Gastrocnemius medialis (tissue), 4 donors: ENCODE results near the gene PARP1. TPM values are rescaled to one million over a fixed set of nuclear protein-coding genes. Genes with fewer than 3 reads are reported as not detected.

ENCODE experiments used
- ATAC-seq, 2 donors: fragments of 150-250 bp; one replicate each; pipeline ENCODE4 v1.9.1; 2016
- DNase-seq, 2 donors: peaks; one replicate each; pipeline ENCODE4 v3.0.0-alpha.2; 2019
- H3K27ac ChIP-seq, 4 donors: fragments of 200-600 bp; sonication (generic); 1 replicate in 1 of 4; 2 replicates in 3 of 4; pipeline ENCODE4 v1.5.1; 2016 to 2018; ENCODE audit warnings: mild to moderate bottlenecking in 2 of 4, moderate library complexity in 1 of 4
- H3K27me3 ChIP-seq, 3 donors: fragments of 200-600 bp; sonication (generic) in 2 of 3; 1 replicate in 1 of 3; 2 replicates in 2 of 3; pipeline versions ENCODE4 v1.5.1 to v1.6.0; 2016 to 2019; ENCODE audit warnings: mild to moderate bottlenecking in 1 of 3, moderate library complexity in 1 of 3
- H3K36me3 ChIP-seq, 2 donors: fragments of 200-600 bp; sonication (generic) in 1 of 2; one replicate each; pipeline ENCODE4 v1.5.1; 2017 to 2018
- H3K4me1 ChIP-seq, 2 donors: fragments of 200-600 bp; sonication (generic) in 1 of 2; one replicate each; pipeline ENCODE4 v1.5.1; 2016 to 2017; ENCODE audit warnings: mild to moderate bottlenecking in 2 of 2
- H3K4me3 ChIP-seq, 4 donors: fragments of 200-600 bp; sonication (generic) in 3 of 4; 1 replicate in 1 of 4; 2 replicates in 3 of 4; pipeline ENCODE4 v1.5.1; 2016 to 2019; ENCODE audit warnings: mild to moderate bottlenecking in 2 of 4
- H3K9me3 ChIP-seq, 3 donors: fragments of 200-600 bp; sonication (generic) in 2 of 3; 1 replicate in 1 of 3; 2 replicates in 2 of 3; pipeline ENCODE4 v1.5.1; 2016 to 2019
- CTCF ChIP-seq, 5 experiments: fragments of 450-650 bp in 3 of 5; fragments of 200-600 bp in 2 of 5; sonication (generic) in 2 of 5; IDR thresholded peaks in 4 of 5; conservative IDR thresholded peaks in 1 of 5; 1 replicate in 4 of 5; 2 replicates in 1 of 5; pipeline ENCODE4 v1.5.1; 2016 to 2019; ENCODE audit warnings: antibody characterized with exemption in 5 of 5, mild to moderate bottlenecking in 3 of 5, moderate library complexity in 3 of 5
- POLR2A ChIP-seq, 2 donors: fragments of 450-650 bp; IDR thresholded peaks; one replicate each; pipeline ENCODE4 v1.6.1; 2017; ENCODE audit warnings: antibody characterized with exemption in 2 of 2, mild to moderate bottlenecking in 2 of 2, moderate library complexity in 2 of 2
- in situ Hi-C, 4 donors: fragments of 200-750 bp; cut with MboI; loops; one replicate each; pipeline versions ENCODE4 v1.15.0 to v1.8.0; 2017; ENCODE audit warnings: low sequenced_read_pairs in 4 of 4
- intact Hi-C: fragments of 100-400 bp; cut with DNase I; formaldehyde crosslinking; loops from one replicate; pipeline ENCODE4 v1.15.1; 2023; ENCODE audit warnings: low total_unique reads
- total RNA-seq, 4 donors: library from RNA; depleted of rRNA; stranded (reverse); fragments of >200 nt; gene quantifications; one replicate each; pipeline versions ENCODE4 v1.1.0 to v1.2.3, GENCODE V29; 2016

The PARP1 gene
- total RNA-seq, 4 donors from 2014 or later = 63.8 to 117 (median 99.7) TPM

DNA sequence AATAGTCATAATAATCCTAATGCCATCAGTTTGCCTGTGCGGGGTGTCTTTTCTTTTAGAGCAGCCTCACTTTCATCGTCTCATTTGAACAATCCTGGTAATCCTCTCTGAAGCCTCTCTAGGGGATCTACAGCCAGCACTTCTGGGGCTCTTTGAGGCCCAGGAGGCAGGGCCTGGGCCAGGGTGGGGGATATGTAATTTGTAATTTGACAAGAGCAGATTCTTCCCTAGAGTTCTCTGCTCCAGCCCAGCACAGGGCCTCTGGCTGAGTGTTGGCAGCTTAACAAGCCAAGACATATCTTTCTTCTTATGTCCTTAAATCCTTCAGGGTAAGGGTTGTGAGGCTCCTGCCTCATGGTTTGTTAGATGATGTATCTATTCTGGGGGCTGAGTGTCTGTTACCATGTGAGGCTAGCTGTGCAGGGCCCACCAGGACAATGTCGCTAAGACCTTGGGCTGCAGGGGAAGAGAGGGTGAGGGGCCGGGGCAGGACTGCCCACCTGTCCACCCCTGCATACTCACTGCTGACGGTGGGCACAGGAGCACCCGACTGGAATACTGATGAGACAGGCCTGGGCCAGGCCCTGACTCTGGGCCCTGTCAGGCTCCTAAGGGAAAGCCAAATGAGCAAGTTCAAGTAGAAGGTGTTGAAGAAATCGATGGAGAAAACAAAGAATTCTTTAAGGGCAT, 45.3 kb upstream of the PARP1 start:
- in situ Hi-C loops = no loop called here
- no peak overlapping the region for H3K4me3 ChIP-seq
- H3K36me3 ChIP-seq = no peaks in the 10 kb centered on the region
- intact Hi-C loops = no loop called here
- H3K9me3 ChIP-seq = no peaks in the 10 kb centered on the region
- no peaks in the 10 kb centered on the region for H3K27me3 ChIP-seq
- no peaks in the 10 kb centered on the region for H3K4me1 ChIP-seq
- DNase-seq (no peak), ATAC-seq (no peak)
- no peak overlapping the region for H3K27ac ChIP-seq
- TF ChIP-seq POLR2A (IDR thresholded peaks at IDR 0.05) = no peak
- no peak for TF ChIP-seq CTCF (IDR thresholded peaks at IDR 0.05 in 4 of 5, conservative IDR thresholded peaks at IDR 0.05 in 1 of 5)

DNA sequence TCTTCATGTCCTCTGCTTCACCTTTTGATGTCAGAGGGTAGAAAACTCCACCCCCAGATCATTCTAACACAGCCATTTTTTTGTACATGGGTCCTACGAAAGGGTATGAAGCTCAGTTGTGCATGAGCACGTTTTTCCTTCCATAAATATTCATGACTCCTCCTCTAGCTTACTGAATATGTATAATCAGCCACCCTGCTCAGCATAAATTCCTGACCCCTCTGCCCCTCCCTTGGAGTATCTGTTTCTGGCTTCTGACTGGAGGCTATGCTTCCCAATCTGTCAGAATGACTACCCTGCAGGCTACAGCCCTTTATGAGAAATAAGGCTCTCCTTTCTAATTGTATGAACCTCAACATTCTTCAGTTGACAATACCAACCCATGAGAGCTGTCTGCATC, 42.8 kb upstream of the PARP1 start:
- ATAC-seq = no peak
- Histone ChIP-seq H3K36me3 (no peaks in the 10 kb centered on the region), H3K4me3 (no peak overlapping the region), H3K27ac (no peak overlapping the region), H3K9me3 (no peaks in the 10 kb centered on the region), H3K4me1 (no peaks in the 10 kb centered on the region), H3K27me3 (no peaks in the 10 kb centered on the region)
- TF ChIP-seq CTCF (IDR thresholded peaks at IDR 0.05 in 4 of 5, conservative IDR thresholded peaks at IDR 0.05 in 1 of 5) (no peak), POLR2A (IDR thresholded peaks at IDR 0.05) (no peak)
- in situ Hi-C loops (no loop called here), intact Hi-C loops (no loop called here)
- no peak for DNase-seq

DNA sequence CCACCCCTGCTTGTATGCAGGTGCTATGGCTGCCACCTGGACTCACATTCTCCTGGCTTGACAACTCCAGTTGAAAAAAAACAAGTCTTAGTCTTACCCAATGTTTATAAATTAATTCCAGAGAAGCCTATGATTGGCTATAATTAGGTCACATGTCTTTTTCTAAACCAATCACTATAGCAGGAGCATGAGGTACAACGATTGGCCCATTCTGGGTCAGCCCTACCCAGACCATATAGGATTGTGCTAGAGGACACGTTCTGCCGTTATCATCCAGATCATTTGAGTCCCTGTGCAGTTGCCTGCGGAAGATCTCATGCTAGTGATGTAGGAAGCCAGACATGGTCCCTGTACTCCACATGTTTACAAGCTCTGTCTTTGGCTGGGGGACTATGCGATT, 41.9 kb upstream of the PARP1 start:
- in situ Hi-C loops = no loop called here
- Histone ChIP-seq H3K4me3 (no peak overlapping the region), H3K36me3 (no peaks in the 10 kb centered on the region), H3K27ac (no peak overlapping the region), H3K9me3 (no peaks in the 10 kb centered on the region), H3K4me1 (no peaks in the 10 kb centered on the region), H3K27me3 (no peaks in the 10 kb centered on the region)
- no peak for TF ChIP-seq CTCF (IDR thresholded peaks at IDR 0.05 in 4 of 5, conservative IDR thresholded peaks at IDR 0.05 in 1 of 5)
- TF ChIP-seq POLR2A (IDR thresholded peaks at IDR 0.05) = no peak
- DNase-seq (no peak), ATAC-seq (no peak)
- intact Hi-C loops = no loop called here

GRCh38 chr1:226447932-226448665, 40.2 kb upstream of the PARP1 start:
- DNase-seq (no peak), ATAC-seq (no peak)
- Histone ChIP-seq H3K9me3 (no peaks in the 10 kb centered on the region), H3K27ac (no peak overlapping the region), H3K4me1 (no peaks in the 10 kb centered on the region), H3K4me3 (no peak overlapping the region), H3K36me3 (no peaks in the 10 kb centered on the region), H3K27me3 (no peaks in the 10 kb centered on the region)
- intact Hi-C loops = no loop called here
- TF ChIP-seq CTCF (IDR thresholded peaks at IDR 0.05 in 4 of 5, conservative IDR thresholded peaks at IDR 0.05 in 1 of 5) (no peak), POLR2A (IDR thresholded peaks at IDR 0.05) (no peak)
- in situ Hi-C loops = no loop called here
